ENCODE data around the gene KDM4C.

DNA sequence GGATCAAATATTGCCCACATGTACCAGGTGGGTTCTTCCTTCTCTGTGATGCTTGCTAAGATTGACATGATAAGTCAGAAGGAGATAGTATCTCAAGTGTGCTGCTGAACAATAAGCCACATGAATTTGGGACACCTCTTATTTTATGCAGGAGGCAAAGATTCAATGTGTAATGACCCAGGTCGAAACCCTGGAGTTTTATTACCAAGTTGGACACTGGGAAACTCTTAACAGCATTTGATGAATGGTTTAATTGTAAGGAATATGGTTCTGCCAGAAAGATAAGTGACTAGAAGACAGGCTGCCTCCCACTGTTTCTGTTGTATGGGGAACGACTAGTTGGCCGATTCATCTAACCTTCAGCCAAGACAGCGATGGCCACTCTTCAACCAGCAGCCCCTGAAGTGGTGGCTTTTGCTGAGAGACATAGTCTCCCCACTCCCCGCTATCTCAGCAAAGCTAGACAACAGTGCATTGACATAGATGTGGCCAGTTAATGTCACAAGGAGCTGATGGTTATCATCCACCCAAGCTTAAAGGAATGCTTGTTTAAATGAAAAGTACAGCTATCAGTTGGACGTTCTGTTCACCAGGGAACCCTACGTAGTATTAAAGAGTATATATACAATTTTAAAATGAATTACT lies 407.7 kb downstream of the KDM4C start:
- TF ChIP-seq, protein P1, sequence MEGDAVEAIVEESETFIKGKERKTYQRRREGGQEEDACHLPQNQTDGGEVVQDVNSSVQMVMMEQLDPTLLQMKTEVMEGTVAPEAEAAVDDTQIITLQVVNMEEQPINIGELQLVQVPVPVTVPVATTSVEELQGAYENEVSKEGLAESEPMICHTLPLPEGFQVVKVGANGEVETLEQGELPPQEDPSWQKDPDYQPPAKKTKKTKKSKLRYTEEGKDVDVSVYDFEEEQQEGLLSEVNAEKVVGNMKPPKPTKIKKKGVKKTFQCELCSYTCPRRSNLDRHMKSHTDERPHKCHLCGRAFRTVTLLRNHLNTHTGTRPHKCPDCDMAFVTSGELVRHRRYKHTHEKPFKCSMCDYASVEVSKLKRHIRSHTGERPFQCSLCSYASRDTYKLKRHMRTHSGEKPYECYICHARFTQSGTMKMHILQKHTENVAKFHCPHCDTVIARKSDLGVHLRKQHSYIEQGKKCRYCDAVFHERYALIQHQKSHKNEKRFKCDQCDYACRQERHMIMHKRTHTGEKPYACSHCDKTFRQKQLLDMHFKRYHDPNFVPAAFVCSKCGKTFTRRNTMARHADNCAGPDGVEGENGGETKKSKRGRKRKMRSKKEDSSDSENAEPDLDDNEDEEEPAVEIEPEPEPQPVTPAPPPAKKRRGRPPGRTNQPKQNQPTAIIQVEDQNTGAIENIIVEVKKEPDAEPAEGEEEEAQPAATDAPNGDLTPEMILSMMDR (conservative IDR thresholded peaks at IDR 0.05; ENCODE audit: low read length): no peak
- no peak for TF ChIP-seq EZH2phosphoT487 (IDR thresholded peaks at IDR 0.05; ENCODE audit: borderline replicate concordance, low read depth, low read length)
